SK-N-MC (cell line): ENCODE results near the gene BTNL3.

ENCODE experiments used
- DNase-seq: peaks from one replicate; pipeline ENCODE4 v3.0.0-alpha.2; 2011; ENCODE audit warnings: low read depth, low spot score
- H3K27ac ChIP-seq: fragments of 200-600 bp; sonication (generic); 2 replicates; pipeline ENCODE4 v1.5.1; 2016; ENCODE audit warnings: mixed run types
- H3K36me3 ChIP-seq: fragments of 200-600 bp; sonication (generic); 2 replicates; pipeline ENCODE4 v1.6.1; 2017; ENCODE audit warnings: antibody characterized with exemption, low read length, mixed read lengths; ENCODE audit not compliant: insufficient read depth
- H3K4me3 ChIP-seq: fragments of 200-600 bp; sonication (generic); 2 replicates; pipeline ENCODE4 v1.5.1; 2016
- H3K9ac ChIP-seq: fragments of 200-600 bp; sonication (generic); 2 replicates; pipeline ENCODE4 v1.8.0; 2017; ENCODE audit warnings: mixed run types, mixed read lengths; ENCODE audit not compliant: insufficient read length
- H3K9me3 ChIP-seq: fragments of 200-600 bp; sonication (generic); 2 replicates; pipeline ENCODE4 v1.6.1; 2017; ENCODE audit warnings: low read depth, mild to moderate bottlenecking, antibody characterized with exemption, low read length, moderate library complexity, mixed read lengths
- EZH2 ChIP-seq: fragments of 200-600 bp; sonication (generic); IDR thresholded peaks from one replicate; pipeline ENCODE4 v1.6.1; 2017; ENCODE audit warnings: antibody characterized with exemption
- FOXP2 ChIP-seq: optimal IDR thresholded peaks from 2 replicates; pipeline ENCODE3; 2011; ENCODE audit warnings: mild to moderate bottlenecking, moderate library complexity; ENCODE audit not compliant: insufficient read depth; ENCODE audit errors: extremely low read length, control extremely low read depth
- POLR2AphosphoS5 ChIP-seq: IDR thresholded peaks from 2 replicates; pipeline ENCODE4 v1.6.1; 2012; ENCODE audit warnings: mild to moderate bottlenecking, low read depth, low read length, borderline replicate concordance

BTNL3 gene

DNA sequence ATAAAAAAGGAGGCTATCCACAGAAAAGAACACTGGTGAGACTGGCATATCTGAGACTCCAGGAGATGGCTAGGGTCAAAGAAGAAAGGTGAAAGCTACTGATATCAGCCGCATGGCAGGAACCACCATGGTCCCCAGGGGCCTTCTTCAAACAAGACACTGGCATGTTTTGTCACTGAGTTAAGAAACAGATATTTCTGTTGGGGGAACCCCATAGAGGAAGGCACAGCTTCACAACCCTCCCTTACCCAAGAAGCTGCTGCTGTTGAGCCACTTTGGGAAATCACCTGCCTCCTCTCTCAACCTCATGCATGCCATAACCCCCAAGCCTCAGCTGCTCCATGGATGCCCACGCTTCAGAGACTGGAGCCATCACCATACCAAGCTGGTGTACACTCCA is 13.3 kb upstream of the BTNL3 start:
- H3K27ac ChIP-seq = no peak overlapping the region
- no peaks in the 10 kb centered on the region for H3K9me3 ChIP-seq
- DNase-seq = no peak
- no peak overlapping the region for H3K4me3 ChIP-seq
- TF ChIP-seq FOXP2 (no peak), EZH2 (no peak)
- H3K9ac ChIP-seq = no peak overlapping the region
- H3K36me3 ChIP-seq = no peaks in the 10 kb centered on the region

DNA sequence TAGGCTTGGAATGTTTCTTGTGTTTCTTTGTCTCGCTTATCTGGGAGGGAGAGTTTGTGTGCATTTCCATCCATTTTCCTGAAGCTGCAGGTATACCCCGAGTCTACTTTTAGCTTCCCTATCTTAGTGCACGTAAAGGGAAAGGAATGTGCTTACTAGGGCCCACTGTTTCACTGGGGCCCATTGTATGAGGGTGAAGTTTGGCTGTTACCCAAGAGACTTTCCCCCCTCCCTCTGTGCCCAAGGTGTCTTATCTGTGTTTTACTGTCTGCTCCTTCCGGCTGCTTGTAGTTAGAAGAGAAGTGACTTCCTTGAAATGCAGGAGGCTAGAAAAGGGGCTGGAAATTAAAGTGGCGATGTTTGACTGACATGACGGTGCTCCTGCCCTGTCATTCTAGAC is 12.1 kb upstream of the BTNL3 start:
- H3K36me3 ChIP-seq = no peaks in the 10 kb centered on the region
- TF ChIP-seq EZH2 = no peak
- no peak for TF ChIP-seq FOXP2
- TF ChIP-seq POLR2AphosphoS5 = no peak
- no peak overlapping the region for H3K4me3 ChIP-seq
- H3K9me3 ChIP-seq = no peaks in the 10 kb centered on the region
- no peak for DNase-seq
- no peak overlapping the region for H3K9ac ChIP-seq
- H3K27ac ChIP-seq = no peak overlapping the region

- no peak for DNase-seq
- no peak overlapping the region for H3K4me3 ChIP-seq
- H3K36me3 ChIP-seq = no peaks in the 10 kb centered on the region
- H3K9me3 ChIP-seq = no peaks in the 10 kb centered on the region
- TF ChIP-seq POLR2AphosphoS5 (no peak), FOXP2 (no peak), EZH2 (no peak)
- no peak overlapping the region for H3K27ac ChIP-seq
- no peak overlapping the region for H3K9ac ChIP-seq
These were observed 10.8 kb upstream of the BTNL3 start for GRCh38 chr5:180977852-180978251.

GRCh38 chr5:180982008-180982741 is 6.5 kb upstream of the BTNL3 start:
- Histone ChIP-seq H3K9me3 (no peaks in the 10 kb centered on the region), H3K27ac (no peak overlapping the region), H3K9ac (no peak overlapping the region), H3K4me3 (no peak overlapping the region), H3K36me3 (no peaks in the 10 kb centered on the region)
- TF ChIP-seq EZH2 (no peak), FOXP2 (no peak), POLR2AphosphoS5 (no peak)
- no peak for DNase-seq

- Histone ChIP-seq H3K9ac (no peak overlapping the region), H3K27ac (no peak overlapping the region), H3K9me3 (no peaks in the 10 kb centered on the region), H3K36me3 (no peaks in the 10 kb centered on the region), H3K4me3 (no peak overlapping the region)
- no peak for DNase-seq
- TF ChIP-seq EZH2 (no peak), FOXP2 (no peak), POLR2AphosphoS5 (no peak)
These were observed 630 bp upstream of the BTNL3 start for GRCh38 chr5:180988016-180988415.

GRCh38 chr5:180990086-180990881 is 1.6 kb downstream of the BTNL3 start:
- Histone ChIP-seq H3K4me3 (no peak overlapping the region), H3K36me3 (no peaks in the 10 kb centered on the region), H3K9ac (no peak overlapping the region), H3K27ac (no peak overlapping the region), H3K9me3 (no peaks in the 10 kb centered on the region)
- DNase-seq = no peak
- no peak for TF ChIP-seq EZH2
- TF ChIP-seq FOXP2 = no peak
- no peak for TF ChIP-seq POLR2AphosphoS5

DNA sequence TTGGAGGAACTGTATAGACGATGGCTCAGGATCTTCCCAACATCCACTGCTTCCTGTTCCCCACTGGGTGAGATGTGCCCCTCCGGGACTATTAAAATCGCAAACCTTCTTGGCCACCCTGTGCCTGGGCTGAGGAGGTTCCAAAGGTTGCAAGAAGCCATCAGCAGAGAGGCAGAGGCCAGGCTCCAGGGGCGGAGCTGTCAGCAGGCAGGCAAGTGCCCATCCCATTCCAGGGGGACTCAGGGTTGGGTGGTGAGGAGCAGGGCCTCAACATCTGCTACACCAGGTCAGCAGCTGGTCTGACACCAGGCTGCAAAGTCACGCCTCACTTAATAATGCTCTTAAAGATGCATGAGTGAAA is 2.2 kb downstream of the BTNL3 start:
- DNase-seq = no peak
- no peak overlapping the region for H3K4me3 ChIP-seq
- no peaks in the 10 kb centered on the region for H3K36me3 ChIP-seq
- H3K9ac ChIP-seq = no peak overlapping the region
- no peak for TF ChIP-seq FOXP2
- TF ChIP-seq EZH2 = no peak
- H3K27ac ChIP-seq = no peak overlapping the region
- H3K9me3 ChIP-seq = no peaks in the 10 kb centered on the region

- DNase-seq = no peak
- no peak for TF ChIP-seq POLR2AphosphoS5
- no peak for TF ChIP-seq FOXP2
- TF ChIP-seq EZH2 = no peak
- no peak overlapping the region for H3K9ac ChIP-seq
- H3K4me3 ChIP-seq = no peak overlapping the region
- no peaks in the 10 kb centered on the region for H3K9me3 ChIP-seq
- H3K27ac ChIP-seq = no peak overlapping the region
- H3K36me3 ChIP-seq = no peaks in the 10 kb centered on the region
These were observed 13.3 kb downstream of the BTNL3 start for GRCh38 chr5:181001947-181002346.

DNA sequence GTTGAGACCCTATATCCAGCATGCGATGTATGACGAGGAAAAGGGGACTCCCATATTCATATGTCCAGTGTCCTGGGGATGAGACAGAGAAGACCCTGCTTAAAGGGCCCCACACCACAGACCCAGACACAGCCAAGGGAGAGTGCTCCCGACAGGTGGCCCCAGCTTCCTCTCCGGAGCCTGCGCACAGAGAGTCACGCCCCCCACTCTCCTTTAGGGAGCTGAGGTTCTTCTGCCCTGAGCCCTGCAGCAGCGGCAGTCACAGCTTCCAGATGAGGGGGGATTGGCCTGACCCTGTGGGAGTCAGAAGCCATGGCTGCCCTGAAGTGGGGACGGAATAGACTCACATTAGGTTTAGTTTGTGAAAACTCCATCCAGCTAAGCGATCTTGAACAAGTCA is 17.1 kb downstream of the BTNL3 start:
- no peak for TF ChIP-seq FOXP2
- no peak for TF ChIP-seq POLR2AphosphoS5
- no peak for TF ChIP-seq EZH2
- Histone ChIP-seq H3K27ac (no peak overlapping the region), H3K4me3 (no peak overlapping the region), H3K9ac (no peak overlapping the region), H3K36me3 (no peaks in the 10 kb centered on the region), H3K9me3 (no peaks in the 10 kb centered on the region)
- no peak for DNase-seq
